Nephron progenitor cell (in vitro differentiated cells): ENCODE measurements around the gene MS4A2.
"Not testable (repeated sequence)": the region's sequence is repeated elsewhere in the genome, so short reads cannot be mapped to it uniquely, and the experiment has no call there.

Source experiments
- DNase-seq: peaks from one replicate; pipeline ENCODE4 v3.0.0; 2021
- H3K27ac Mint-ChIP-seq: 2 replicates; pipeline ENCODE4 v1.8.0; 2021; ENCODE audit warnings: mild to moderate bottlenecking, moderate library complexity, mixed read lengths
- H3K27me3 Mint-ChIP-seq: 2 replicates; pipeline ENCODE4 v1.8.0; 2021; ENCODE audit warnings: mild to moderate bottlenecking, low read depth, mixed read lengths; ENCODE audit not compliant: poor library complexity
- H3K36me3 Mint-ChIP-seq: 2 replicates; pipeline ENCODE4 v1.8.0; 2021; ENCODE audit warnings: low read depth, mixed read lengths
- H3K4me1 Mint-ChIP-seq: 2 replicates; pipeline ENCODE4 v1.8.0; 2021; ENCODE audit warnings: mixed read lengths
- H3K4me3 Mint-ChIP-seq: 2 replicates; pipeline ENCODE4 v1.8.0; 2021; ENCODE audit warnings: mild to moderate bottlenecking, moderate library complexity, mixed read lengths
- H3K9me3 Mint-ChIP-seq: 2 replicates; pipeline ENCODE4 v1.8.0; 2021; ENCODE audit warnings: mild to moderate bottlenecking, moderate library complexity, mixed read lengths
- CTCF ChIP-seq: fragments of 200-600 bp; sonication (generic); IDR thresholded peaks from 2 replicates; pipeline ENCODE4 v1.5.0; 2021; ENCODE audit warnings: antibody characterized with exemption

The MS4A2 gene

DNA sequence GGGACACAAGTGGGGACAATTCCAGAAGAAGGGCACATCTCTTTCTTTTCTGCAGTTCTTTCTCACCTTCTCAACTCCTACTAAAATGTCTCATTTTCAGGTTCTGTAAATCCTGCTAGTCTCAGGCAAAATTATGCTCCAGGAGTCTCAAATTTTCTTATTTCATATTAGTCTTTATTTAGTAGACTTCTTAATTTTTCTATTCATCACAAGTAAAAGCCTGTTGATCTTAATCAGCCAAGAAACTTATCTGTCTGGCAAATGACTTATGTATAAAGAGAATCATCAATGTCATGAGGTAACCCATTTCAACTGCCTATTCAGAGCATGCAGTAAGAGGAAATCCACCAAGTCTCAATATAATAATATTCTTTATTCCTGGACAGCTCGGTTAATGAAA lies at the start of gene MS4A2:
TSS of gene MS4A2 (plus strand) at position 301 of the 400 bp plus-strand sequence. CDS start 102 bp downstream, outside the sequence.
- no peaks in the 10 kb centered on the region for H3K27me3 Mint-ChIP-seq
- no peak within 1 kb of the TSS for H3K27ac Mint-ChIP-seq
- H3K9me3 Mint-ChIP-seq, result no peaks in the 10 kb centered on the region
- no peaks in the 10 kb centered on the region for H3K36me3 Mint-ChIP-seq
- DNase-seq, result no peak
- H3K4me1 Mint-ChIP-seq, result no peaks in the 10 kb centered on the region
- H3K4me3 Mint-ChIP-seq, result no peak within 1 kb of the TSS
- no peak for TF ChIP-seq CTCF

GRCh38 chr11:60040109-60040508 lies 48.4 kb upstream of the MS4A2 start, which contains the start of gene OOSP2:
Gene OOSP2 (plus strand): TSS chr11:60040409. CDS start chr11:60040460, 51 bp downstream.
- Mint-ChIP-seq H3K27ac (no peak within 1 kb of the TSS), H3K9me3 (no peaks in the 10 kb centered on the region), H3K4me3 (no peak within 1 kb of the TSS)

GRCh38 chr11:60050422-60050821 lies 38.0 kb upstream of the MS4A2 start:
- H3K27me3 Mint-ChIP-seq, H3K4me1 Mint-ChIP-seq, H3K9me3 Mint-ChIP-seq, H3K36me3 Mint-ChIP-seq, DNase-seq, H3K4me3 Mint-ChIP-seq, H3K27ac Mint-ChIP-seq: not testable (repeated sequence)

More at GRCh38 chr11:60040109-60040508, 48.4 kb upstream of the MS4A2 start, which contains the start of gene OOSP2:
- no peak for DNase-seq
- Mint-ChIP-seq H3K27me3 (peaks cover 4% of the 10 kb centered on the region), H3K4me1 (no peaks in the 10 kb centered on the region), H3K36me3 (no peaks in the 10 kb centered on the region)
- TF ChIP-seq CTCF, result no peak

DNA sequence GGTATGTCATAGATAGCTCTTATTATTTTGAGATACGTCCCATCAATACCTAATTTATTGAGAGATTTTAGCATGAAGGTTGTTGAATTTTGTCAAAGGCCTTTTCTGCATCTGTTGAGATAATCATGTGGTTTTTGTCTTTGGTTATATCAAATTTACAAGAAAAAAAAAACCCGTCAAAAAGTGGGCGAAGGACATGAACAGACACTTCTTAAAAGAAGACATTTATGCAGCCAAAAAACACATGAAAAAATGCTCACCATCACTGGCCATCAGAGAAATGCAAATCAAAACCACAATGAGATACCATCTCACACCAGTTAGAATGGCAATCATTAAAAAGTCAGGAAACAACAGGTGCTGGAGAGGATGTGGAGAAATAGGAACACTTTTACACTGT lies 37.6 kb upstream of the MS4A2 start:
- H3K27ac Mint-ChIP-seq, H3K27me3 Mint-ChIP-seq, H3K4me1 Mint-ChIP-seq, H3K36me3 Mint-ChIP-seq, H3K4me3 Mint-ChIP-seq, DNase-seq, H3K9me3 Mint-ChIP-seq: not testable (repeated sequence)

DNA sequence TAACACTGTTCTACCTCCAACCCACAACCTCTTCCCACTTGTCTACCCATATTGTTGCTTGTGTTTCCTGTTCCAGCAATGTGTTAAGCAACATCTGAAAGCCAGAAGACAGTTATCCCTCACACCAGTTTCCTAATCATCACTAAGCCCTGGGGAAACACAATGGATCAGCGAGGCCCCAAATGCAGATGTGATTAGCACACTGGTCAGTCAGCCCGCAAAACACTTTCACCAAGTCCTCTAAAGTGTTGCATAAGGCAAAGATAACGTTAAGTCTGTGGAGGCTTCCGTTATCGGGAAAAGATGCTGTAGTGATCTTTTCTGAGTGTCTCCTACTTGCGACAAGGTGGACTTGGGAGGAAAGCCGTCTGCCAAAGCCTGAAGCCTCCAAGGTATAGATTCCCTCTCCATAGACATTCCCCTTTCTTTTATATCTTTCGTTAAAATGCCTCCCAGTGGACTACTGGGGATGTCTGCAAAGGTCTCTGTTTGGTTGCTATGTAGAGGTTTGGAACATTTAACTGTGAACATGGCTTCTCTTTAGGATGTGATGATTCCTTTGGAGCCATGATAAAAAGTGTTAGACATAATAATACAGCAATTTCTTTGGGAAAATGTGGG lies 32.0 kb upstream of the MS4A2 start, which contains the start of gene MS4A3:
TSS of gene MS4A3 (plus strand) at position 317 of the 621 bp plus-strand sequence. CDS start 4,496 bp downstream, outside the sequence.
- no peak for TF ChIP-seq CTCF
- no peaks in the 10 kb centered on the region for H3K4me1 Mint-ChIP-seq
- no peaks in the 10 kb centered on the region for H3K36me3 Mint-ChIP-seq
- peaks cover 5% of the 10 kb centered on the region for H3K9me3 Mint-ChIP-seq
- no peak within 1 kb of the TSS for H3K4me3 Mint-ChIP-seq
- H3K27ac Mint-ChIP-seq, result no peak within 1 kb of the TSS
- no peaks in the 10 kb centered on the region for H3K27me3 Mint-ChIP-seq
- no peak for DNase-seq

GRCh38 chr11:60059052-60059451 lies 29.4 kb upstream of the MS4A2 start:
- H3K4me3 Mint-ChIP-seq, result no peak overlapping the region
- TF ChIP-seq CTCF, result no peak
- DNase-seq, result no peak
- no peak overlapping the region for H3K27ac Mint-ChIP-seq
- no peaks in the 10 kb centered on the region for H3K27me3 Mint-ChIP-seq
- H3K9me3 Mint-ChIP-seq, result no peaks in the 10 kb centered on the region
- H3K36me3 Mint-ChIP-seq, result no peaks in the 10 kb centered on the region
- H3K4me1 Mint-ChIP-seq, result no peaks in the 10 kb centered on the region
